Jurkat, Clone E6-1 (cell line): ENCODE results near the gene TWIST2.

Experiments used
- DNase-seq: peaks from one replicate; pipeline ENCODE4 v3.0.0-alpha.2; 2011; ENCODE audit warnings: low read depth, low spot score
- H3K4me3 ChIP-seq: 2 replicates; pipeline ENCODE4 v1.5.1; 2011; ENCODE audit warnings: mild to moderate bottlenecking, low read length, control low read depth, moderate library complexity

The TWIST2 gene

GRCh38 chr2:238910751-238911351, 63.0 kb downstream of the TWIST2 start:
- no peak overlapping the region for H3K4me3 ChIP-seq
- no peak for DNase-seq

GRCh38 chr2:238911376-238912227, 63.7 kb downstream of the TWIST2 start:
- H3K4me3 ChIP-seq = no peak overlapping the region
- DNase-seq = no peak

- no peak for DNase-seq
- H3K4me3 ChIP-seq = no peak overlapping the region
These were observed 64.5 kb downstream of the TWIST2 start for GRCh38 chr2:238912228-238912915.

- no peak overlapping the region for H3K4me3 ChIP-seq
- DNase-seq = no peak
These were observed 65.3 kb downstream of the TWIST2 start for GRCh38 chr2:238912916-238913875.

- no peak for DNase-seq
- H3K4me3 ChIP-seq = no peak overlapping the region
These were observed 66.2 kb downstream of the TWIST2 start for GRCh38 chr2:238913931-238914647.

GRCh38 chr2:238914648-238915015, 66.7 kb downstream of the TWIST2 start:
- DNase-seq = no peak
- H3K4me3 ChIP-seq = no peak overlapping the region

- DNase-seq = no peak
- H3K4me3 ChIP-seq = no peak overlapping the region
These were observed 67.3 kb downstream of the TWIST2 start for GRCh38 chr2:238915196-238915595.

GRCh38 chr2:238915596-238915995, 67.7 kb downstream of the TWIST2 start:
- no peak overlapping the region for H3K4me3 ChIP-seq
- DNase-seq = no peak

- H3K4me3 ChIP-seq = no peak overlapping the region
These were observed 68.4 kb downstream of the TWIST2 start for GRCh38 chr2:238916176-238916874.

GRCh38 chr2:238916875-238917590, 69.1 kb downstream of the TWIST2 start:
- H3K4me3 ChIP-seq = no peak overlapping the region
- DNase-seq = no peak

More at GRCh38 chr2:238916176-238916874, 68.4 kb downstream of the TWIST2 start:
- DNase-seq = no peak

GRCh38 chr2:238919307-238919706, 71.4 kb downstream of the TWIST2 start:
- no peak overlapping the region for H3K4me3 ChIP-seq
- no peak for DNase-seq

- H3K4me3 ChIP-seq = no peak overlapping the region
- no peak for DNase-seq
These were observed 72.2 kb downstream of the TWIST2 start for GRCh38 chr2:238920053-238920452.

- no peak for DNase-seq
These were observed 72.7 kb downstream of the TWIST2 start for GRCh38 chr2:238920601-238921001.

GRCh38 chr2:238921259-238921658, 73.4 kb downstream of the TWIST2 start:
- no peak overlapping the region for H3K4me3 ChIP-seq
- no peak for DNase-seq

More at GRCh38 chr2:238920601-238921001, 72.7 kb downstream of the TWIST2 start:
- H3K4me3 ChIP-seq = no peak overlapping the region

- no peak overlapping the region for H3K4me3 ChIP-seq
- DNase-seq = no peak
These were observed 73.9 kb downstream of the TWIST2 start for GRCh38 chr2:238921681-238922319.

- no peak overlapping the region for H3K4me3 ChIP-seq
- DNase-seq = no peak
These were observed 74.5 kb downstream of the TWIST2 start for GRCh38 chr2:238922435-238922834.

- no peak overlapping the region for H3K4me3 ChIP-seq
- no peak for DNase-seq
These were observed 76.1 kb downstream of the TWIST2 start for GRCh38 chr2:238924032-238924431.
